ENCODE data around the gene TMED3. TPM values are rescaled to one million over a fixed set of nuclear protein-coding genes. Genes with fewer than 3 reads are reported as not detected.

The TMED3 gene
- total RNA-seq, 1 donor from 2014 or later, result 41.2 TPM

Other genes with a start within 250 kb of the TMED3 start
- not detected in 2 replicates for gene RASGRF1, start 220.3 kb upstream of the TMED3 start, total RNA-seq
- not detected in 2 replicates for gene ANKRD34C, start 28.4 kb upstream of the TMED3 start, total RNA-seq
- gene MINAR1, start 121.2 kb downstream of the TMED3 start, total RNA-seq, result 0.89 and 0.95 TPM in 2 replicates

Measured in T-helper 2 cell treated with Interferon-gamma antibody and Interleukin-4, amounts not matched to agents 100 ng/mL and 5 ng/mL, for 36 hours (primary cell).